Mesothelial cell of epicardium (in vitro differentiated cells): ENCODE data around the gene DNAH2. TPM values are rescaled to one million over a fixed set of nuclear protein-coding genes. Genes with fewer than 3 reads are reported as not detected.
A peak's percentile ranks its signal among the peaks of the same experiment; 100 is the strongest.

ENCODE experiments used
- DNase-seq, 2 experiments: peaks; one replicate each; pipeline ENCODE4 v3.0.0; 2021; ENCODE audit warnings: low spot score in 2 of 2; ENCODE audit not compliant: unreplicated experiment in 2 of 2
- H3K27ac Mint-ChIP-seq: 2 replicates; pipeline ENCODE4 v1.8.0; 2021; ENCODE audit warnings: mixed read lengths
- H3K27me3 Mint-ChIP-seq: 2 replicates; pipeline ENCODE4 v1.8.0; 2021; ENCODE audit warnings: low read depth, mixed read lengths
- H3K36me3 Mint-ChIP-seq: 2 replicates; pipeline ENCODE4 v1.8.0; 2021; ENCODE audit warnings: mixed read lengths
- H3K4me1 Mint-ChIP-seq: 2 replicates; pipeline ENCODE4 v1.8.0; 2021; ENCODE audit warnings: mixed read lengths
- H3K4me3 Mint-ChIP-seq: 2 replicates; pipeline ENCODE4 v1.8.0; 2021; ENCODE audit warnings: mild to moderate bottlenecking, moderate library complexity, mixed read lengths
- H3K9me3 Mint-ChIP-seq: 2 replicates; pipeline ENCODE4 v1.8.0; 2021; ENCODE audit warnings: mixed read lengths
- total RNA-seq: library from RNA; stranded (reverse); gene quantifications from 3 replicates; pipeline ENCODE4 v1.2.1, GENCODE V29; 2021
- TF ChIP-seq, protein P1 (sequence below): fragments of 200-600 bp; sonication (generic); IDR thresholded peaks from one replicate; pipeline ENCODE4 v1.5.0; 2021; ENCODE audit warnings: antibody characterized with exemption; ENCODE audit not compliant: unreplicated experiment

DNAH2 gene
- total RNA-seq, 1 donor from 2014 or later: 0.18 TPM

DNA sequence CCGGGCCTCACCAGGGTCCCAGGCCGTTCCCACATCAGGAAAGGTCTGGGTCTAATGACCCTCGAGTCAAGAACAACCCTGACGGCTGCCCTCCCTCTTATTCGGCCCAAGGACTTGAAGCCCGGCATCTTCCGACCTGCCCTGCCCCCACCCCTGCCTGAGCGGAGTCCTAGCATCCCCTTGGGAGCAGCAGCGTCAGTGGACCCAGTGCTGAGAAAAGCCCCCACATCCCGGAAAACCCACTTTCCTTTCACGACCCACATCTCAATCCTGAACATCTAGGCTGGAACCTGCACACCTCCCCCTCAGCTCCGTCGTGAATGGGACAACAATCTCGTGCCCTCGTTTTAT, 138.1 kb downstream of the DNAH2 start:
- Mint-ChIP-seq H3K4me3 (no peak overlapping the region), H3K27ac (no peak overlapping the region), H3K27me3 (no peaks in the 10 kb centered on the region), H3K36me3 (peaks cover 9% of the 10 kb centered on the region), H3K9me3 (no peaks in the 10 kb centered on the region), H3K4me1 (peaks cover 15% of the 10 kb centered on the region)
- TF ChIP-seq, protein P1, sequence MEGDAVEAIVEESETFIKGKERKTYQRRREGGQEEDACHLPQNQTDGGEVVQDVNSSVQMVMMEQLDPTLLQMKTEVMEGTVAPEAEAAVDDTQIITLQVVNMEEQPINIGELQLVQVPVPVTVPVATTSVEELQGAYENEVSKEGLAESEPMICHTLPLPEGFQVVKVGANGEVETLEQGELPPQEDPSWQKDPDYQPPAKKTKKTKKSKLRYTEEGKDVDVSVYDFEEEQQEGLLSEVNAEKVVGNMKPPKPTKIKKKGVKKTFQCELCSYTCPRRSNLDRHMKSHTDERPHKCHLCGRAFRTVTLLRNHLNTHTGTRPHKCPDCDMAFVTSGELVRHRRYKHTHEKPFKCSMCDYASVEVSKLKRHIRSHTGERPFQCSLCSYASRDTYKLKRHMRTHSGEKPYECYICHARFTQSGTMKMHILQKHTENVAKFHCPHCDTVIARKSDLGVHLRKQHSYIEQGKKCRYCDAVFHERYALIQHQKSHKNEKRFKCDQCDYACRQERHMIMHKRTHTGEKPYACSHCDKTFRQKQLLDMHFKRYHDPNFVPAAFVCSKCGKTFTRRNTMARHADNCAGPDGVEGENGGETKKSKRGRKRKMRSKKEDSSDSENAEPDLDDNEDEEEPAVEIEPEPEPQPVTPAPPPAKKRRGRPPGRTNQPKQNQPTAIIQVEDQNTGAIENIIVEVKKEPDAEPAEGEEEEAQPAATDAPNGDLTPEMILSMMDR: no peak
- no peak for DNase-seq

DNA sequence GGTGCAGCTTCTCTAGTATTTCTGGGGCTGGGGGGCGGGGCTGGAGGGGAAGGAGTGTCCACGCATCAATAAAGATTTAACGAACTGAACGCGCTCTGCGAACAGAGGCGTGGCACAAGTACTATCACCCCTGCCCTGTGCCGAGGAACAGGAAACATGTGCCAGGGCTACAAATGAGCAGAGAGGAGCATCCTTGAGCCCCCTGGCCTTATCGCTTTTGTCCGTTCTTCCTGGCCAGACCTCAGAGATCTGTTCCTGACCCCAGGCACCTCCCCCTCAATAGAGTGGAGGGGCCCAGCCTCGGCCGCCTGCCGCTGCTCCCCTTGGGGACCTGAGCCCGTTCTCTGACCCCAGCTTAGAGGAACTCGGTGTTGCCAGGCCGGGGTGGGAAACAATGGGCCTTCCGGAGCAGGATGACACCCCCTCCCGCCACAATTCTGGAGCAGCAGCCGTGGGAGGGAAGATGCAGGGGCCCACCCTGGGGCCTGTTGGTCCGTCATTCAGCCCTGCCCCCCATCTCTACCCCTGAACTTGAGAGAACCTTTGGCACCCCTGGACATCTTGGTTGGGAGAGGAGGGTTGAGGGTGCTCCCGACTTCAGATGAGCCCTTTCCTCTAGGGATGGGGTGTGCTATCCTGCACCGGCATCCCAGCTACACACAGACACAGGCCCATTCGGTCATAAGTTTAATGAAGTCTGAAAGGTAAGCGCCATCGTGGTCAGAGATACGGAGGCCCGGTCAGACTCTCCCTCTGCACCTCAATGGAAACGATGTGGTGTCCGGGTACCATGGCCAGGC, 138.7 kb downstream of the DNAH2 start:
- no peak for DNase-seq
- Mint-ChIP-seq H3K9me3 (no peaks in the 10 kb centered on the region), H3K27ac (no peak overlapping the region), H3K36me3 (peaks cover 7% of the 10 kb centered on the region), H3K4me3 (no peak overlapping the region), H3K27me3 (no peaks in the 10 kb centered on the region), H3K4me1 (peaks cover 15% of the 10 kb centered on the region)
- TF ChIP-seq, protein P1: no peak

DNA sequence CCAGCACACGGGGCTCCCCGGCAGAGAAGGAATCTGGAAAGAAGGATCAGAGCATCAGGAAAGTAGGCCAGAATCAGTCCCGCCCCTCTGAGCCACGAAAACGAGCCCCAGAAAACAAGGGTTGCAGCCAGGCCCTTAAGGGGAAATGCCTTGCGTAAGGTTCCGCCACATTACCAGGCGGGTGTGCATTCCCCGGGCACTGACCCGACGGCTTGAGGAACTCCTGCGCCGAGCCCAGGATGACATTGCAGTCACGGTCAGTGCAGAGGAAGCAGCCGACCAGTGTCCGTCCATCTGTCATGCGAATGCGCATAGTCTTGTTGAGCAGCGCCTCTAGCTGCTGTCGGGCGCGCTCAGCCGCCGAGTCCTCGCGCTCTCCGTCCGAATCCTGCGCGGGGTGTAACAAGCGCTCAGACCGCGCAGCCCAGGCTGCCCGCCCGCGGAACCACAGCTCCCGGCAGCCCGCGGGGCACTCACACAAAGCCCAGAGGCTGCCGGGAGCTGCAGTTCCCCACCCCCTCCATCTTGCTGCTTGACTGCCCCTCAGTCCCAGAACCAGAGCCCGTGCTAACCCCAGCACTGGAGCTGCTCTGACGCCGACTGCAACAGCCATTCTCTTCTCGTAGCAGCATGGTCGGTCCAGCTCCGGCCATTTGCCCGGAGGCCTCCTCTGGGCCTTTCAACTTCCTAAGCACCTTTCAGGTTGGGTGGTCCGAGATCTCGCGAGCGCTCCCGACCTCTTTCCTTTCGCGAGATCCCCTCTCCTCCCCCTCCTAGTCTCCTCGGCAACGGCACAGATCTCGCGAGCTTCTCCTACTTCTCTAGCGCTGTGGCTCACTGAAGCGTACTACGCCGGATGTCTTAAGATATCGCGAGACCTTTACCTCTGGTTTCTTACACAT, 139.5 kb downstream of the DNAH2 start, which contains the start of gene NAA38:
Gene NAA38, minus strand, starts transcription at position 749 of the 902 bp plus-strand sequence. Its CDS starts 96 bp downstream, at position 653.
- Mint-ChIP-seq H3K27me3 (no peaks in the 10 kb centered on the region), H3K4me3 (no peak within 1 kb of the TSS), H3K27ac (no peak within 1 kb of the TSS), H3K4me1 (peaks cover 12% of the 10 kb centered on the region), H3K9me3 (no peaks in the 10 kb centered on the region), H3K36me3 (peaks cover 4% of the 10 kb centered on the region)
- DNase-seq: peak; percentile 94
- TF ChIP-seq, protein P1: no peak

DNA sequence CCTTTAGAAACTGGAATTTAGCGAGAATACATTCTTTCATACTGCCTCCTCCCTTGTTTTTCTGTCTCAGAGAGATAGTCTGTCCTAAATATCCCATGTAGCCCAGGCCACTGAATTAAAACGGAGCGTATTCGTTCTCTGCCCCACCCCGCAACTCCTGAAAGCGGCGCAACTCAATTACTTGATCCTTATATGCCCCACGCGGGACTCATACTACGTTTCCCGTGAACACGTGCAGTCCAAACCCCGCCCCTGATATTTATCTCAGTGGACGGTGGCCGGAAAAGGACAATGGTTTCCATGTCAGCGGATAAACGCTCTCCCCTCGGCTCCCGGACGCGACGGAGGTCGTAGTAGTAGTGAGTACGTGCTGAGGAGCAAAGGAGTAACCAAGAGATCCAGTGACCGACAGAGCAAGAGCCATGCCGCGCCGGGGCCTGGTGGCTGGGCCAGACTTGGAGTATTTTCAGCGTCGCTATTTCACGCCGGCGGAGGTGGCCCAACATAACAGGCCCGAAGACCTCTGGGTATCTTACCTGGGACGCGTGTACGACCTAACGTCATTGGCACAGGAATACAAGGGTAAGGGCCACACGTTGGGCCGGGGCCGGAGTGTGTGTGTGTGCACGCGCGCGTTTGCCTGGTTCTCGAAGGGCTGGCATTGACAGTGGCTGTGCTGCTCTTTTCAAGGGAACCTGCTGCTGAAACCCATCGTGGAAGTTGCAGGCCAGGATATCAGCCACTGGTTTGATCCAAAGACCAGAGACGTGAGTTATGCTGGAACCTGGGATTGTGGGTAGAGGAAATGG, 140.4 kb downstream of the DNAH2 start, which contains the start of gene CYB5D1:
Gene CYB5D1, plus strand, starts transcription at position 291 of the 809 bp plus-strand sequence. Its CDS starts 132 bp downstream, at position 423.
- H3K27me3 Mint-ChIP-seq: no peaks in the 10 kb centered on the region
- H3K9me3 Mint-ChIP-seq: no peaks in the 10 kb centered on the region
- no peak within 1 kb of the TSS for H3K4me3 Mint-ChIP-seq
- H3K36me3 Mint-ChIP-seq: peaks cover 2% of the 10 kb centered on the region
- peaks cover 15% of the 10 kb centered on the region for H3K4me1 Mint-ChIP-seq
- peak; percentile 61 to 83 for DNase-seq
- no peak within 1 kb of the TSS for H3K27ac Mint-ChIP-seq
- TF ChIP-seq, protein P1: no peak

DNA sequence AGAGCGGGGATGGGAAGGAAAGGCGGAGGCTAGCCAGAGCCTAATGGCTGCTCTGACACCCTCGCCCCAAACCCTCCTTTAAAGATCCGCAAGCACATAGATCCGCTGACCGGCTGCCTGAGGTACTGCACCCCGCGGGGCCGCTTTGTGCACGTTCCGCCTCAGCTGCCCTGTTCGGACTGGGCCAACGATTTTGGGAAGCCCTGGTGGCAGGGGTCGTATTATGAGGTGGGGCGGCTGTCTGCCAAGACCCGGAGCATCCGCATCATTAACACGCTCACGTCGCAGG, 140.9 kb downstream of the DNAH2 start:
- no peak for DNase-seq
- peaks cover 2% of the 10 kb centered on the region for H3K36me3 Mint-ChIP-seq
- H3K4me1 Mint-ChIP-seq: peaks cover 15% of the 10 kb centered on the region
- no peak overlapping the region for H3K27ac Mint-ChIP-seq
- H3K9me3 Mint-ChIP-seq: no peaks in the 10 kb centered on the region
- H3K27me3 Mint-ChIP-seq: no peaks in the 10 kb centered on the region
- H3K4me3 Mint-ChIP-seq: no peak overlapping the region
- TF ChIP-seq, protein P1: peak; percentile 64
